ENCODE data around the gene C16orf89.
"Not testable (repeated sequence)": the region's sequence is repeated elsewhere in the genome, so short reads cannot be mapped to it uniquely, and the experiment has no call there.

The C16orf89 gene

GRCh38 chr16:5065813-5066212 lies at the start of gene C16orf89:
Gene C16orf89, minus strand, starts transcription at chr16:5065956. Its CDS starts 48 bp downstream, at chr16:5065908.
- DNase-seq (ENCODE audit: low read depth), result no peak

GRCh38 chr16:5110933-5111332 lies 45.2 kb upstream of the C16orf89 start:
- not testable (repeated sequence) for DNase-seq (ENCODE audit: low read depth)

More at GRCh38 chr16:5065813-5066212, at the start of gene C16orf89:
- H3K4me3 ChIP-seq (ENCODE audit: control insufficient read depth, low read depth, low read length), result no peak within 1 kb of the TSS
- no peak for TF ChIP-seq CTCF (IDR thresholded peaks at IDR 0.05; ENCODE audit: control insufficient read depth, insufficient read depth, low read depth, low read length, missing control alignments)

GRCh38 chr16:5108505-5109158 lies 42.9 kb upstream of the C16orf89 start:
- no peak overlapping the region for H3K4me3 ChIP-seq (ENCODE audit: control insufficient read depth, low read depth, low read length)
- DNase-seq (ENCODE audit: low read depth), result no peak
- no peak for TF ChIP-seq CTCF (IDR thresholded peaks at IDR 0.05; ENCODE audit: control insufficient read depth, insufficient read depth, low read depth, low read length, missing control alignments)

More at GRCh38 chr16:5110933-5111332, 45.2 kb upstream of the C16orf89 start:
- not testable (repeated sequence) for H3K4me3 ChIP-seq (ENCODE audit: control insufficient read depth, low read depth, low read length)

- DNase-seq (ENCODE audit: low read depth), result not testable (repeated sequence)
These were observed 39.3 kb upstream of the C16orf89 start for GRCh38 chr16:5105039-5105438.

GRCh38 chr16:5103296-5104032 lies 37.7 kb upstream of the C16orf89 start:
- not testable (repeated sequence) for H3K4me3 ChIP-seq (ENCODE audit: control insufficient read depth, low read depth, low read length); DNase-seq (ENCODE audit: low read depth)

More at GRCh38 chr16:5105039-5105438, 39.3 kb upstream of the C16orf89 start:
- not testable (repeated sequence) for H3K4me3 ChIP-seq (ENCODE audit: control insufficient read depth, low read depth, low read length)

GRCh38 chr16:5099174-5099573 lies 33.4 kb upstream of the C16orf89 start:
- not testable (repeated sequence) for H3K4me3 ChIP-seq (ENCODE audit: control insufficient read depth, low read depth, low read length); DNase-seq (ENCODE audit: low read depth)

- peak overlapping the region; percentile 50 for H3K4me3 ChIP-seq (ENCODE audit: control insufficient read depth, low read depth, low read length)
- not testable (repeated sequence) for DNase-seq (ENCODE audit: low read depth)
These were observed 32.7 kb upstream of the C16orf89 start for GRCh38 chr16:5098221-5099159.

GRCh38 chr16:5097470-5098220 lies 31.9 kb upstream of the C16orf89 start, which contains the start of gene EEF2KMT:
Gene EEF2KMT, minus strand, starts transcription at chr16:5097795. Its CDS starts 56 bp downstream, at chr16:5097739.
- peak; percentile 99 for DNase-seq (ENCODE audit: low read depth)
- H3K4me3 ChIP-seq (ENCODE audit: control insufficient read depth, low read depth, low read length), result peak within 1 kb of the TSS; percentile 52

GRCh38 chr16:5097061-5097469 lies 31.3 kb upstream of the C16orf89 start:
- peak overlapping the region; percentile 52 for H3K4me3 ChIP-seq (ENCODE audit: control insufficient read depth, low read depth, low read length)
- not testable (repeated sequence) for DNase-seq (ENCODE audit: low read depth)

GRCh38 chr16:5096437-5097060 lies 30.8 kb upstream of the C16orf89 start:
- DNase-seq (ENCODE audit: low read depth), result not testable (repeated sequence)
- peak overlapping the region; percentile 52 for H3K4me3 ChIP-seq (ENCODE audit: control insufficient read depth, low read depth, low read length)

- H3K4me3 ChIP-seq (ENCODE audit: control insufficient read depth, low read depth, low read length); DNase-seq (ENCODE audit: low read depth): not testable (repeated sequence)
These were observed 29.5 kb upstream of the C16orf89 start for GRCh38 chr16:5095145-5095830.

- DNase-seq (ENCODE audit: low read depth); H3K4me3 ChIP-seq (ENCODE audit: control insufficient read depth, low read depth, low read length): not testable (repeated sequence)
These were observed 28.0 kb upstream of the C16orf89 start for GRCh38 chr16:5093746-5094145.

- not testable (repeated sequence) for DNase-seq (ENCODE audit: low read depth)
These were observed 27.3 kb upstream of the C16orf89 start for GRCh38 chr16:5093081-5093480.

GRCh38 chr16:5090592-5090991 lies 24.8 kb upstream of the C16orf89 start:
- not testable (repeated sequence) for DNase-seq (ENCODE audit: low read depth); H3K4me3 ChIP-seq (ENCODE audit: control insufficient read depth, low read depth, low read length)

More at GRCh38 chr16:5093081-5093480, 27.3 kb upstream of the C16orf89 start:
- H3K4me3 ChIP-seq (ENCODE audit: control insufficient read depth, low read depth, low read length), result not testable (repeated sequence)

Measured in AG09309 (cell line).